GM21737 (cell line): ENCODE results near the gene TXNL4A.

Experiments
- ATAC-seq: cut with Tn5 transposase; IDR thresholded peaks from one replicate; pipeline ENCODE4 v1.9.1; 2021; ENCODE audit warnings: mild to moderate bottlenecking, moderate library complexity; ENCODE audit not compliant: unreplicated experiment

Gene TXNL4A

GRCh38 chr18:79936641-79937040 is 51.7 kb downstream of the TXNL4A start:
- ATAC-seq: no peak

GRCh38 chr18:79935925-79936324 is 52.4 kb downstream of the TXNL4A start:
- ATAC-seq: no peak

- no peak for ATAC-seq
These were observed 52.9 kb downstream of the TXNL4A start for GRCh38 chr18:79935499-79935898.

- no peak for ATAC-seq
These were observed 53.3 kb downstream of the TXNL4A start for GRCh38 chr18:79935098-79935480.

- ATAC-seq: no peak
These were observed 53.9 kb downstream of the TXNL4A start for GRCh38 chr18:79934311-79935097.

- ATAC-seq: no peak
These were observed 54.6 kb downstream of the TXNL4A start for GRCh38 chr18:79933765-79934164.

GRCh38 chr18:79932907-79933306 is 55.5 kb downstream of the TXNL4A start:
- ATAC-seq: no peak

GRCh38 chr18:79931475-79931874 is 56.9 kb downstream of the TXNL4A start:
- no peak for ATAC-seq

GRCh38 chr18:79930020-79930642 is 58.2 kb downstream of the TXNL4A start:
- no peak for ATAC-seq

- ATAC-seq: no peak
These were observed 59.8 kb downstream of the TXNL4A start for GRCh38 chr18:79928563-79928960.

GRCh38 chr18:79927607-79928562 is 60.5 kb downstream of the TXNL4A start:
- ATAC-seq: no peak

- no peak for ATAC-seq
These were observed 61.4 kb downstream of the TXNL4A start for GRCh38 chr18:79926715-79927606.

GRCh38 chr18:79926306-79926705 is 62.1 kb downstream of the TXNL4A start:
- ATAC-seq: no peak

- no peak for ATAC-seq
These were observed 63.3 kb downstream of the TXNL4A start for GRCh38 chr18:79924814-79925731.

- ATAC-seq: no peak
These were observed 64.3 kb downstream of the TXNL4A start for GRCh38 chr18:79923896-79924585.

- ATAC-seq: no peak
These were observed 65.4 kb downstream of the TXNL4A start for GRCh38 chr18:79922971-79923411.

GRCh38 chr18:79921984-79922965 is 66.1 kb downstream of the TXNL4A start:
- no peak for ATAC-seq
